GM12891 (cell line): ENCODE data around the gene ZNF142.

Experiments used
- SPI1 ChIP-seq: IDR thresholded peaks from 2 replicates; pipeline ENCODE4 v1.6.1; 2011; ENCODE audit warnings: low read depth, low read length, control low read depth
- TAF1 ChIP-seq: IDR thresholded peaks from 2 replicates; pipeline ENCODE4 v1.6.1; 2011; ENCODE audit warnings: low read depth, low read length, control low read depth

DNA sequence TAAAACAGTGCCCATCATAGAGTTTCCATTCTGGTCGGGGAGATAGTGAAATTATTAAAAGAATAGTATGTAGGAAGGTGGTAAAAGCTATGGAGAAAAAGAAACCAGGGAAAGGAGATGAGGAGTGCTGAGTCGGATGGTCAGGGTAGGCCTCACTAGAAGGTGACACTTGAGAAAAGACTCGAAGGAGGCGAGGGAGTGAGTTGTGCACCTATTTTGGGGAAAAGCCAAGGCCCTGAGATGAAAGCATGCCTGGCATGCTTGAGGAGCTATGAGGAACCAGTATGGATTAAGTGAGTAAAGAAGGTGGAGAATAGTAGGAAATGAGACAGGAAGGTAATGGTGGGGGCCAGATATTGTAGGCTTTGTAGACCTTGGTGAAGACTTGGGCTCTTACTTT, 43.9 kb upstream of the ZNF142 start:
- TF ChIP-seq TAF1 (no peak), SPI1 (no peak)
